H9 (cell line): ENCODE data around the gene RPAP2. TPM values are rescaled to one million over a fixed set of nuclear protein-coding genes. Genes with fewer than 3 reads are reported as not detected.

Experiments used
- DNase-seq: peaks from one replicate; pipeline ENCODE4 v3.0.0-alpha.2; 2017
- H2AFZ ChIP-seq: one replicate; pipeline ENCODE4 v1.6.1; 2013; ENCODE audit warnings: mild to moderate bottlenecking, low read length, control low read depth, moderate library complexity
- H2AK5ac ChIP-seq: 2 replicates; pipeline ENCODE4 v1.6.1; 2013; ENCODE audit warnings: low read length, control low read depth, mixed read lengths; ENCODE audit not compliant: insufficient read length
- H2BK120ac ChIP-seq: one replicate; pipeline ENCODE4 v1.6.1; 2013; ENCODE audit warnings: low read depth, mild to moderate bottlenecking, low read length, control low read depth, inconsistent platforms; ENCODE audit not compliant: poor library complexity, severe bottlenecking
- H2BK12ac ChIP-seq: 2 replicates; pipeline ENCODE4 v1.6.1; 2013; ENCODE audit warnings: low read length, control low read depth, mixed read lengths, low read depth; ENCODE audit not compliant: insufficient read length
- H2BK15ac ChIP-seq: 2 replicates; pipeline ENCODE4 v1.6.1; 2013; ENCODE audit warnings: low read depth, low read length, control low read depth
- H2BK20ac ChIP-seq: one replicate; pipeline ENCODE4 v1.6.1; 2013; ENCODE audit warnings: low read depth, mild to moderate bottlenecking, low read length, control low read depth, inconsistent platforms; ENCODE audit not compliant: poor library complexity, severe bottlenecking
- H2BK5ac ChIP-seq: 2 replicates; pipeline ENCODE4 v1.6.1; 2013; ENCODE audit warnings: low read length, control low read depth, mixed read lengths; ENCODE audit not compliant: insufficient read length
- H3K14ac ChIP-seq: 2 replicates; pipeline ENCODE4 v1.6.1; 2013; ENCODE audit warnings: low read length, control low read depth; ENCODE audit not compliant: insufficient read depth
- H3K18ac ChIP-seq: 2 replicates; pipeline ENCODE4 v1.6.1; 2013; ENCODE audit warnings: low read depth, mild to moderate bottlenecking, mixed read lengths, low read length, control low read depth; ENCODE audit not compliant: insufficient read length
- H3K23ac ChIP-seq: 2 replicates; pipeline ENCODE4 v1.6.1; 2013; ENCODE audit warnings: low read length, control low read depth, mixed read lengths, low read depth; ENCODE audit not compliant: insufficient read length
- H3K23me2 ChIP-seq: 2 replicates; pipeline ENCODE4 v1.6.1; 2013; ENCODE audit warnings: low read depth, mild to moderate bottlenecking, mixed read lengths, low read length, control low read depth; ENCODE audit not compliant: insufficient read length, poor library complexity, severe bottlenecking
- H3K27ac ChIP-seq: 2 replicates; pipeline ENCODE4 v1.5.1; 2013; ENCODE audit warnings: low read length, control low read depth, mixed read lengths, low read depth; ENCODE audit not compliant: insufficient read length
- H3K27me3 ChIP-seq: 2 replicates; pipeline ENCODE4 v1.6.1; 2013; ENCODE audit warnings: low read length, control low read depth, inconsistent platforms; ENCODE audit not compliant: insufficient read depth
- H3K4ac ChIP-seq: 2 replicates; pipeline ENCODE4 v1.6.1; 2013; ENCODE audit warnings: low read depth, mild to moderate bottlenecking, control low read depth, inconsistent platforms, low read length, moderate library complexity
- H3K4me1 ChIP-seq: 2 replicates; pipeline ENCODE4 v1.6.1; 2013; ENCODE audit warnings: low read length, control low read depth, inconsistent platforms; ENCODE audit not compliant: insufficient read depth
- H3K4me2 ChIP-seq: 2 replicates; pipeline ENCODE4 v1.6.1; 2013; ENCODE audit warnings: low read length, control low read depth, mixed read lengths; ENCODE audit not compliant: insufficient read length, insufficient read depth
- H3K56ac ChIP-seq: 2 replicates; pipeline ENCODE4 v1.6.1; 2013; ENCODE audit warnings: low read depth, mild to moderate bottlenecking, mixed read lengths, low read length, control low read depth; ENCODE audit not compliant: insufficient read length
- H3K79me1 ChIP-seq: 2 replicates; pipeline ENCODE4 v1.6.1; 2013; ENCODE audit warnings: low read depth, mild to moderate bottlenecking, moderate library complexity, low read length, control low read depth, inconsistent platforms; ENCODE audit not compliant: insufficient read depth, poor library complexity, severe bottlenecking
- H3K79me2 ChIP-seq: 2 replicates; pipeline ENCODE4 v1.6.1; 2013; ENCODE audit warnings: low read length, control low read depth, inconsistent platforms; ENCODE audit not compliant: insufficient read depth
- H3K9ac ChIP-seq: 2 replicates; pipeline ENCODE4 v1.6.1; 2013; ENCODE audit warnings: low read length, control low read depth, mixed read lengths; ENCODE audit not compliant: insufficient read length; ENCODE audit errors: extremely low read depth
- H3K9me3 ChIP-seq: one replicate; pipeline ENCODE4 v1.6.1; 2013; ENCODE audit warnings: low read depth, low read length, inconsistent platforms; ENCODE audit not compliant: control insufficient read depth
- H3T11ph ChIP-seq: one replicate; pipeline ENCODE4 v1.6.1; 2013; ENCODE audit warnings: mild to moderate bottlenecking, low read length, control low read depth, inconsistent platforms
- H4K20me1 ChIP-seq: one replicate; pipeline ENCODE4 v1.6.1; 2013; ENCODE audit not compliant: control insufficient read depth, insufficient read length, insufficient read depth
- H4K5ac ChIP-seq: 2 replicates; pipeline ENCODE4 v1.6.1; 2013; ENCODE audit warnings: low read depth, mild to moderate bottlenecking, mixed read lengths, low read length, control low read depth; ENCODE audit not compliant: insufficient read length
- H4K8ac ChIP-seq: replicated peaks from 2 replicates; pipeline ENCODE4 v1.6.1; 2013; ENCODE audit warnings: low read length, control low read depth, mixed read lengths, low read depth; ENCODE audit not compliant: insufficient read length
- H4K91ac ChIP-seq: 2 replicates; pipeline ENCODE4 v1.6.1; 2013; ENCODE audit warnings: low read depth, mild to moderate bottlenecking, moderate library complexity, mixed read lengths, low read length, control low read depth; ENCODE audit not compliant: insufficient read length
- H3K27ac Mint-ChIP-seq, 3 experiments: 2 replicates in 2 of 3; 3 replicates in 1 of 3; pipeline ENCODE4 v1.8.0; 2020 to 2021; ENCODE audit warnings: mixed read lengths in 3 of 3, mild to moderate bottlenecking in 1 of 3, moderate library complexity in 1 of 3
- H3K27me3 Mint-ChIP-seq: 2 replicates; pipeline ENCODE4 v1.8.0; 2021; ENCODE audit warnings: low read depth, mild to moderate bottlenecking, moderate library complexity, mixed read lengths
- H3K36me3 Mint-ChIP-seq, 3 experiments: 2 replicates in 2 of 3; 3 replicates in 1 of 3; pipeline ENCODE4 v1.8.0; 2020 to 2021; ENCODE audit warnings: low read depth in 3 of 3, mixed read lengths in 3 of 3; ENCODE audit not compliant: insufficient read depth in 1 of 3
- H3K4me1 Mint-ChIP-seq, 2 experiments: 2 replicates each; pipeline ENCODE4 v1.8.0; 2020; ENCODE audit warnings: mixed read lengths in 2 of 2
- H3K4me3 Mint-ChIP-seq, 2 experiments: 2 replicates in 1 of 2; 3 replicates in 1 of 2; pipeline ENCODE4 v1.8.0; 2020 to 2021; ENCODE audit warnings: mild to moderate bottlenecking in 2 of 2, mixed read lengths in 2 of 2, moderate library complexity in 1 of 2
- H3K9me3 Mint-ChIP-seq, 2 experiments: 2 replicates in 1 of 2; 3 replicates in 1 of 2; pipeline ENCODE4 v1.8.0; 2020; ENCODE audit warnings: mild to moderate bottlenecking in 2 of 2, mixed read lengths in 2 of 2, moderate library complexity in 1 of 2
- CTCF ChIP-seq: fragments of 200-600 bp; sonication (generic); conservative IDR thresholded peaks from 3 replicates; pipeline ENCODE4 v1.8.0; 2021; ENCODE audit warnings: antibody characterized with exemption, mild to moderate bottlenecking
- WGBS: extraction: QIAGEN DNeasy Blood & Tissue Kit; methylation state at CpG from one replicate; pipeline ENCODE4 v1.1.7; 2013; ENCODE audit warnings: missing lambda C conversion rate, low lambda C conversion rate, mixed read lengths; ENCODE audit not compliant: insufficient read length; ENCODE audit errors: extremely low coverage; 5-methylcytosine and 5-hydroxymethylcytosine counted together
- total RNA-seq: library from RNA; stranded (reverse); gene quantifications from 2 replicates; pipeline ENCODE4 v1.2.1, GENCODE V29; 2021

RPAP2 gene
- total RNA-seq, 1 experiment from 2014 or later = 27.4 TPM

- Mint-ChIP-seq H3K27ac (no peak overlapping the region; a peak in 1 of 7 replicates), H3K36me3 (no peaks in the 10 kb centered on the region)
Observed at GRCh38 chr1:92443893-92444292, 145.0 kb downstream of the RPAP2 start.

More at GRCh38 chr1:92443893-92444292, 145.0 kb downstream of the RPAP2 start:
- H3K4me1 Mint-ChIP-seq = peaks cover 18% of the 10 kb centered on the region in 2 experiments
- Histone ChIP-seq H4K91ac (no peak overlapping the region), H3K79me1 (no peaks in the 10 kb centered on the region), H3T11ph (no peak overlapping the region), H3K27ac (no peak overlapping the region), H2AK5ac (no peak overlapping the region), H3K4me1 (no peaks in the 10 kb centered on the region), H3K27me3 (no peaks in the 10 kb centered on the region), H3K79me2 (no peaks in the 10 kb centered on the region), H3K23ac (no peak overlapping the region), H2BK20ac (no peak overlapping the region), H2AFZ (no peak overlapping the region), H3K18ac (no peak overlapping the region), H3K4ac (no peak overlapping the region), H3K14ac (no peak overlapping the region), H3K23me2 (no peaks in the 10 kb centered on the region), H2BK15ac (no peak overlapping the region), H3K9me3 (no peaks in the 10 kb centered on the region), H3K56ac (no peak overlapping the region), H2BK5ac (no peak overlapping the region), H3K9ac (no peak overlapping the region), H2BK12ac (no peak overlapping the region), H2BK120ac (no peak overlapping the region), H4K8ac (no peak overlapping the region), H4K5ac (no peak overlapping the region), H3K4me2 (no peak overlapping the region), H4K20me1 (no peaks in the 10 kb centered on the region)
- no peak overlapping the region for H3K4me3 Mint-ChIP-seq
- no peaks in the 10 kb centered on the region for H3K27me3 Mint-ChIP-seq
- DNase-seq = no peak
- TF ChIP-seq CTCF = no peak
- H3K9me3 Mint-ChIP-seq = no peaks in the 10 kb centered on the region
- WGBS = no CpG with 5 or more reads among the region's 3 CpGs
